Renal cortex interstitium (tissue), 11 donors: ENCODE results near the gene TTLL7. TPM values are rescaled to one million over a fixed set of nuclear protein-coding genes. Genes with fewer than 3 reads are reported as not detected.

Source experiments
- DNase-seq, 11 donors: peaks; one replicate each; pipeline ENCODE4 v3.0.0-alpha.2; 2013; ENCODE audit warnings: low read depth in 9 of 11, low spot score in 4 of 11; ENCODE audit errors: extremely low read depth in 1 of 11
- polyA plus RNA-seq, 3 donors: library from polyadenylated mRNA; unstranded; fragments of 120-200 nt; gene quantifications; one replicate each; pipeline ENCODE4 v1.2.1, GENCODE V29; 2013; ENCODE audit not compliant: insufficient read length in 3 of 3

Gene TTLL7
- polyA plus RNA-seq, 3 donors: 3.1 to 6.3 (median 4.3) TPM

DNA sequence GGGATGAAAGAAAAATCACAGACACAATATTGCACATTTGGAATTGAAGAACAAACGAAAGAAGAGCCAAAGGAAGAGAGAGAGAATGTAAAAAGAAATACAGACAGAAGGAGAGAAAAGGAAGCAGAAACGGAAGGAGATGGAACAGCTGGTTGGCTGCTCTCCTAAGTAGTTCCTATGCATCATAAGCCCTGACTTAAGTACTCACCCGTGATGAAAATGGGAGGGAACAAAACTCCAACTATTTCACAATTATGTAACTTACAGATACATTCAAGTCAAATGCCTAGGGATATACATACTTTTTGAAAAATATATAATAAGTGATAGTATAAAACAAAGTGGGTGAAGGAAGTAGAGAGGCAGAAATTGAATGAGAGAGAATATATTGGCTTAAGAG is 88.5 kb downstream of the TTLL7 start:
- no peak for DNase-seq

DNA sequence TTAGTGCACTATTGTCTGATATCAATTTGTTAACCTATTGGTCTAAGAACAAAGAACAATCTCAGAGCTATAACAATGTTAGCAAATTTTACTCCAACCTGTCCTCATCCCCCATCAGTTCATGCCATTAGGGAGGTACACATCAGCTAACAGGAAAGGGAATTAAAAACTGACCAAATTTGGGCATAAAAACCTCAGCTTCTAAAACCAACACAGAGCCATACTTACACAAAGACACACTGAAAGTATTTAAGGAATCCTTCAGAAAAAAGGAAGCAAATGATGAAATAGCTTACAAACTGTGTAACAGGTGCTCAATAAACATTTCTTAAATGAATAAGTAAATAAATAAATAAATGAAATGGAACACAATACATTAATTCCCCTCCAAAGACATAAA is 89.2 kb downstream of the TTLL7 start:
- DNase-seq: no peak

DNA sequence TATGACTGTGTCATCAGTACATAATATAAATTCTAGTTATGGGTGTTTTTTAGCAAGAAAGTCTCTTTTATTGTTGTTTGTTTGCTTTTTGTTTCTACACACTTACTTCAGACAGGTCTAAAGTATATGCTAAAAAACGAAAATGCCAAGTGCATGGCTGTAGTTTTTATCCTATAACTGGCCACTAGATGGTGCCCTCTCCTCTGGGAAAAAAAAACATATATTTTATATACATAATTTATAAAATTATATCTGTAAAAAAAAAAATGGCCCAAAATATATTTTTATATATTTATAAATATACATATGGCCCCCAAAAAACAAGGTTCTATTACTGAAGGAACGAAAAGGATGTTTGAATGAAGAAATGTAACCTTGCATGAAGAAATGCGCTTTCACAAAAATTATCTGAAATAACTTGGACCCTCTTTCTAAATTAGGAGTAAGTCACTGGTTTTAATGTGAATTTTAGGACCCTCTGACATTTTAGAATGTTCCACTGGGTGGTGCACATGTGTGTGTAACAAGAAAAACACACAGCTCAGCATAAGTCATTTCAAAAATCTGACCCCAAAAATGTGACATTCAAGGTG is 93.5 kb downstream of the TTLL7 start:
- peak in 3 of 11 donors; percentile 13 to 14 (median 13) for DNase-seq

DNA sequence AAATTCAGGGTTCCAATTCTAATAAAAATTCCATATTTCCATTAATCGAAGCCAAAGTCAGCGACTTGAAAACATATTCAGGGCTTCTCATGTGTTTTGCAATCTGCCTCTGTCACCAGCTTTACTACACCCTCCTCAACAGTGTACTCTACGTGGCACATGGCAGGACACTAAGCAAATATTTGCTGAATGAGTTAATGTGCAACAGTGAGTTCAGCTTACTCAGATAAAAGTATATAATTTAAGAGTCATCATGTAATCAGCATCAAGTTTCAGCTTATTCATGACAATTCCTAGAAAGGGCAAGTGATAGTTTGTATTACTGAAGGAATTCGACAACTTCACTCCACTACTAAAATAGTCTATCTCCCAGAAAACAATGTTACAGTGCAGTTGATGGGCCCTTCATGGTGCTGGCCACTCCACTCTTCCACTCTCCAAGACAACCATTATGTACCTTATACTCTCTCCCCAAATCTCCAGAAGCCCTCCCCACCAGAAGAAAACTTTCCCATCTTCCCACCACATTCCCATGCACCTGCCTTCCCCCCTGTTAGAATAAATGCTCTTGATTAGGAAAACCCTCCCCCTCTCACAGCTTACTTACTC is 97.3 kb downstream of the TTLL7 start:
- no peak for DNase-seq

DNA sequence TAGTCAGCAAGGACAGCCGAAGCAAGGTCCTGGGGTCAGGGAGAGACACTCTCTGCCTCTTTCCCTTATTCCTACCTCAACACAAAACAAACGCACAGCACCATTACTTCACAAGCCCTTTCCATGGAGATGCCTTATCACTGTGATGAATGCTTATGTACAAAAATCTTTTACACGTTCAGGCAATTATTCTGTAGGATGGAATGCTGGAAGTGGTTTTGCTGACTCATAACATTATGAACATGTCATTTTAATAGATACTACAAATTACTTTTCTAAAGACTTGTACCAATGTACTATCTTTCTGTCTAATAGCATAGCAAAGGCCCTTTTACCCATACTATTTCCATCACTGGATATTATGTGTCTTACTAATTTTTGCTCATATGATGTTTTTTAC is 98.4 kb downstream of the TTLL7 start:
- DNase-seq: no peak

DNA sequence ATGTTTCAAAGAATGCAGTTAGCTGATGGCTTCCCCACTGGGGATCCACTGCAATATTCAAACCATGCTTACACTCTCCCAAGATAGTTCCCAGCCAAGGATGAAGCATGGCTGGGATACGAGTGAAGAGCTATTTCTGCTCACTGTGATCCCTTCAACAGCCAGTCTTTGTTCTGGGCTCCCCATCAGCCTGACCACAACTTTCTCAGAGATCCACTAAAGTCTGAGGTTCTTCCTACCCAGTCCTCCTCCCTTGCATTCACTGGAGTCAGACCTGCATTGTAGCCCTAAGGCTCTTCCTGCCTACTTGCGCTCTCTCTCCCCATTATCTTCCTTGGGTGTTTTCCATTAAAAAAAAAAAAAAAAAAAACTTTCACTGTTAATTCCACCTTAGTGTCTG is 101.4 kb downstream of the TTLL7 start:
- DNase-seq: no peak

DNA sequence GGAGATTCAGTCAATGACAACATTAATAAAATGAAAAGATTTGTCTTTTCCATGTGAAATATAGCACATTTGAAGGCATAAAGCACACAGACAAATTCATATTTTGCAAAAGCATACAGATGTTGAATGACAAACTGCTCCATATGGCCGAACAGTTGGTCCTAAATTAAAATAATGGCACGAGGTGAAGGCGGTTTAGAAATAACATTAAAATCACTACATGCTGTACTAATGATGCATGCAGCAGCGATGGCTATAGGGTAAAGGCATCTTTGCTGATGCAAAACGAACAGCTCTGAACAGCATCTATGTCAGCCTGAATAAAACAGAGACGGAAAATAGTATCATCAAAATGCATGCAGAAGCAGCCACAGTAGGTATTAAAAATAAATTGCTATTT is 102.6 kb downstream of the TTLL7 start:
- no peak for DNase-seq

DNA sequence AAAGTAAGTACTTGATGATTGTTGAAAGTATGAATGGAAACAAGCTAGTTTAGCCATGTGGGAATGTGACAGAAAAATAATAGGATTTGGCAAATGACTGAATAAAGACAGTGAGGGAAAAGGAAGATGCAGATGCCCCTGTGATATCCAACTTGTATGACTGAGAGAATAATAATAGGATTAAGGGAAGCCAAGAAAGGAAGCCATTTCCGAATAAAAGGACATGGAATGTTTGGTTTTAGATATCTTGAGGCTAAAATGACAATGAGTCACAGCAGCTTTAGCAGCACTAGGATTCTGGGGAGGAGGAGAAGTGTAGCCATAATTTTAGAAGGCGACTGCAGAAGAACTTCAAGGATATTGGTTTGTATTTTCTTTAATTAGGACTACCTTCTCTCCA is 109.2 kb downstream of the TTLL7 start:
- DNase-seq: no peak

DNA sequence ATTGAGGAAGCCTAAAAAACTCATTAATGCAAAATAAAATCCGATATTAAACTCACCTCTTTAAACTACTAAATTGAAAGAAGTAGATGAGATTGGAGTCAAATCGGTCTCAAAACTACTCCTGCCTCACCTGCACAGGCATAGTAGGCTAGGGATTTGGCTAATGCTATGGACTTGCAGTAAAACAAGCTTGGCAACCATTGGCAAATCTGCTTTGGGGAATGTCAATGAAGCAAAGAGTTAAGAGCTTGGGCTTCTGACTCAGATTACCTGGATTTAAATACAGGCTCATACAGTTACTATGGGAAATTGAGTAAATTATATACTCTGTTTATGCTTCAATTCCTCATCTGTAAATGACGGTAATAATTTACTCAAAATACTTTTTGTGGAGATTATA is 111.4 kb downstream of the TTLL7 start:
- no peak for DNase-seq

DNA sequence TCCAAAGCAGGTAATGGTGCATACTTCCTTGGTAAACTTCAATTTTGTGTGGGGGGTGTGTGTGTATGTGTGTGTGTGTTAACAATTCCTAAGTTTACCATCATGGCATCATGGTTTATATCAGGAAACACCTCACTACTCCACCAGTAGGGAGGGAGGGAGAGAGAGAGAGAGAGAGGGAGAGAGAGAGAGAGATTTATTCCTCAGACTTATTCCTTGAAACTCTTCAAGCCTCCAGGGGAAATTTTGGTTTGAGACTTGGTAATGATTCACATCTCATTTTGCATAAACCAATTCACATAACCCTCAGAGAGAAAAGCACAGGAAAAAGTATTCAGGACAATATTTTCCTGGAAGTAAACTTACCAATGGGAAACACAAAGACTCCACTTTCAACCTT is 115.0 kb downstream of the TTLL7 start:
- no peak for DNase-seq

DNA sequence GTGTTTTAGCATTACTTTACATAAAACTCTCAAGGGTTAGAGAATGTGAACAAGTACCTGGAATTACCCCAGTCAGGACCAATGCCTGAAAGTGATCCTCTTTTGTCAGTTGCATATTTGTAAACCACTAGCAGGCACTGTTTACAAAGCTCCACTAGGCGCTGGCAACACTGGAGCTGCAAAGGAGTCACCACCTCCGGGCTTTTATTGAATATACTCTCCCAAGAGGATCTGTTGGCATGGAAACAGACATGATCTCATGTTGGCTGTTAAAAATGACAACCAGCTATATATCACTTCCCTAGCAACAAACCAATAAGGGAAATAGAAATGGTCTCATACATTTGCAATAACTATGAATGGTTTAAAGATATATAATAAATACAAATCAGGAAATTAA is 116.0 kb downstream of the TTLL7 start:
- DNase-seq: no peak

DNA sequence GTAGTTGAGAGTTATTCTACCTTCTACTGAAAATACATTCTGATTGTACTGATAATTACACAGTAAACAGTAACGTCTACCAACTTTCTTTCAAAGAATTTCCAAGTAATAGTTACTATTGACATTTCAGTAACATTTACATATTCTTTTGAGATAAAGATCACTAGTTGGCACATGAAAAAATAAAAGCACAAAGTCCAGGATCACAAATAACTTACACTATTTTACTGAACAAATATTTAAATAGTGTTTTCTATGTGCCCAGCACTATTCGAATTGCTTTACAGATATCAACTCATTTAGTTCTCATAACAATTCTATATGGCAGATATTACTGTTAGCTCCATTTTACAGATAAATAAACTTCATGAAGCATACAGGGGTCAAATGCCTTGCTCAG is 126.4 kb downstream of the TTLL7 start:
- no peak for DNase-seq

DNA sequence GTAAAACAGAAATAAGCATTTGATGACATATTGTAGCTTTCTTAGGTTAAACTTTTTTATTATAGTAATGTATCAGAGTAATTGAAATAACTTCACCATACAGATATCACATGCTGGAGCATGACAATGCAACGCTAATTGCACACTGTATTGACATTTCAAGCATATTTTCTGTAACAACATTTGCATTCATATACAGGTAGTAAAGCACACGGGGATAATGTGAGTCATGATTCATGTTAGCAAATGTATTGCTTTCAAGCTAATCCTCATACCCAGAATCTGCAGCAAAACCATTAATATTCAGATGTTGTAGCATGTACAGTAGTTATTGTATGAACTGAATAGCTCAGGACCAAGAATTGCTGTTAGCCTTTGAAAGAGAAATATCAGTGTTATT is 133.9 kb downstream of the TTLL7 start:
- no peak for DNase-seq

DNA sequence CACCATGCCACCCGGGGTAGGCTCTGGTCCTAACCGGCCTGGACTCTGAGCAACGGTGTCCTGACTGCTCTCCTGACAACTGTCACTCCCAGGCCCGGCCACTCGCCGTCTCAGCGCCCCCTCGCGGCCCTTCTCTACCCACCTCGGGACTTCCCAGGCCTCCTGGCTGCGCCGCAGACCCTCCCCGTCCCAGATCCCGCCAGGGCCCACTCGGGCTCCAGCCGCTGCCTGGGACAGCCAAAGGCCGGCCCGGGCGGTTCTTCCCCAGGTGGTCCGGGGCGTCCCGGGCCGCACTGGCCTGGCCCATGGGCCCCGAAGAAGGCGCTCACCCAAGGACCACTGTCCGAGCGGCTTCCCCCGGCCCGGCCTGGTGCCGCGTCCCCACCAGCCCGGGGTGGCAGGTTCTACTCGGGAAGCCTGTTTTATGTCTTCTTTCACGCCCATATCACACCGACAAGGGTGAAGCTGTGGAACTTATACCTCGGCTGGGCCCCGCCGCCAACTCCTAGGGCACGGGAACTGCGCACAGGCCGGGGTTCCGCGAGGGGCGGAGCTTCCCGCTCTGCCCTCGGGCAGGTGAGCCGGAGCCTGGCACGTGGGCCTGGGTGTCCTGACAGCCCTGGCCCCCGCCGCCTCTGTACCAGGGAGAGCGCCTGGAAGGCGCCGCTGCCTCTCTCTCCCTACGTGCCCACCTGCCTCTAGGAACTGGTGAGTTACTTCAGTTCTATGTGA is 138.3 kb downstream of the TTLL7 start:
- DNase-seq: peak in 10 of 11 donors; percentile 33 to 68 (median 54)

DNA sequence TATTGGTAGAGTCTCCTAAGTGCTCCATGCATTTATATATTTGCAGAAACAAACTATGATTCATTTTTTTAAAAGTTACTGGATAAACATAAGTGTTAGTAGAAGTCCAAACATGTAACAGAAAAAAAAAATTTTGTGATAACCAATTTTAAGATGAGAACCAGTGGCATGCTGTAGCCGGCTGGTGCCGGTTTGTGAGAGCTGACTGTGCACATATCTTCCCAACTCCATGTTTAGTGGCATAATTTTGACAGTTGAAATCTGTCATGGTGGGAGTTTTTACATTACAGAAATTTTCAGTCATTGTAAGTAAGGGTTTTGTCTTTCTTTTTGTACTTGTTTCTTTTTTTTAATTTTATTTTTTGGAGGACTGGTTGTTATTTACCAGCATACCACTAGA is 141.2 kb downstream of the TTLL7 start:
- no peak for DNase-seq

DNA sequence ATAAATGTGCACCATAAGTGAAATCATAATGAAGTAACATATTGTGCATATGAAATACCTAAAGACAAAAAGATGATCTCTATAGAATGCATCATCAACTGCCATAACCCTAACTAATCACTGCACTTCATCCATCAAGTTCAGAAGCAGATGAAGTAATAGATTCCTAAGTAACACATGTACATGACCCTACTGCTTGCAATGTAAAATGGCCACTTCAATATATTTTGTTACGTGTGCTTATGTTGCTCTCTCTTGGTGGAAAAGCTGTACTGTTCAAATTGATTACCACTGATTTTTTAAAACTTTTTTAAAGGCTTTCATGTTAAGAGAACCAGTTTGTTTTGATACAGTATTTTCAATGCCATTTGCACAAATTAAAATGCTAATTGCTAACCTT is 141.8 kb downstream of the TTLL7 start:
- DNase-seq: peak in 8 of 11 donors; percentile 15 to 38 (median 30)

DNA sequence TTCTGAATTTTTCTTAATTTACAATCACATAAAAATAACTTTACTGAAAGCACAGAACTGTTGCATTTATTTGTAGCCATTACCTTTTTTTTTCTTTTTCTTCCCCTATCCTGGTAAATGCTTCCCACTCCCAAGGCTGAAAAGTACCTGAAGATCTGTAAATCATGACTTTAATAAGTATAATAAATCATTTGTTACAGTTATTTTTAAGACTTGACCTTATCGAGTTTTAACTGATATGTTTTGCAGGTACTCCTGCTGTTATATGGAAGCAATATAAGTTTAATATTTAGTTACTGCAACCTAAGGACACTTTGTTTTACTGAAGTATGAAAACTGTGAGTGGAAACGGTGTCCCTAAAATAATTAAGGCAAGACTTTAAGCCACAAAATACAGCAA is 142.6 kb downstream of the TTLL7 start:
- no peak for DNase-seq

DNA sequence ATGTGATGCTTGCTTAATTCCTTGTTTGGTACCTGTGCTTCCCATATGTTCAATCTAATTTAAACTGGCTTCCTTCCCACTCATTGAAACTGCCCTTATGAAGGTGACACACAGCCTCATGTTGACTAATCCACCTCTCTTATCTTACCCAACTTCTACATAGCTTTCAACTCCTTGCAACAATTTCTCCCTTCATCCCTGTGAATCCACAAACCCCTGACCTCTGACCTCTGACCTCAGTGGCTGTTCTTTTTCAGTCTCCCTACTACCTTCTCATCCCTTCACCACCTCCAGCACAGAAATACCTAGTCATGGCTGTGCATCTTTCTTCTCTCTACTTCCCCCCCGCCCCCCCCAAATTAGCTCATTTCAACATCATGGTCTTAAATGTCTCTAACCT is 144.5 kb downstream of the TTLL7 start:
- DNase-seq: no peak

DNA sequence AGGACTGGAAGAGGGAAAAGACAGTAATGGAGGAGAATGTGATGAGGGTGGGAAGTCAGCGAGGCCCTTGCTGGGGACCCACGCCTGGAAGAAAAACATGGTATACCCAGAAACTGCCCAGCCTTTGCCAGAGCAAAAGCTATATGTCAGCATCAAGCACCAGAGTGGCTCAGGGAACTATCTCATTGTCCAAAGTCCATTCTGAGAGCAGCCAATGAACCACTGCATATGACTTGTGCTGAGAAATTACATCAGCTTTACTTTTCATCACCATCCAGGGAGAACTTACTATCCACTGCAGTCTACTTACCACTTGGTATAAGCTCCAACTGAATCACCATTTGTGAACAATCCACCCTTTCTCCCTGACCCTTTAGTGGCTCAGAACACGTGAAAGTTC is 148.1 kb downstream of the TTLL7 start:
- DNase-seq: no peak

DNA sequence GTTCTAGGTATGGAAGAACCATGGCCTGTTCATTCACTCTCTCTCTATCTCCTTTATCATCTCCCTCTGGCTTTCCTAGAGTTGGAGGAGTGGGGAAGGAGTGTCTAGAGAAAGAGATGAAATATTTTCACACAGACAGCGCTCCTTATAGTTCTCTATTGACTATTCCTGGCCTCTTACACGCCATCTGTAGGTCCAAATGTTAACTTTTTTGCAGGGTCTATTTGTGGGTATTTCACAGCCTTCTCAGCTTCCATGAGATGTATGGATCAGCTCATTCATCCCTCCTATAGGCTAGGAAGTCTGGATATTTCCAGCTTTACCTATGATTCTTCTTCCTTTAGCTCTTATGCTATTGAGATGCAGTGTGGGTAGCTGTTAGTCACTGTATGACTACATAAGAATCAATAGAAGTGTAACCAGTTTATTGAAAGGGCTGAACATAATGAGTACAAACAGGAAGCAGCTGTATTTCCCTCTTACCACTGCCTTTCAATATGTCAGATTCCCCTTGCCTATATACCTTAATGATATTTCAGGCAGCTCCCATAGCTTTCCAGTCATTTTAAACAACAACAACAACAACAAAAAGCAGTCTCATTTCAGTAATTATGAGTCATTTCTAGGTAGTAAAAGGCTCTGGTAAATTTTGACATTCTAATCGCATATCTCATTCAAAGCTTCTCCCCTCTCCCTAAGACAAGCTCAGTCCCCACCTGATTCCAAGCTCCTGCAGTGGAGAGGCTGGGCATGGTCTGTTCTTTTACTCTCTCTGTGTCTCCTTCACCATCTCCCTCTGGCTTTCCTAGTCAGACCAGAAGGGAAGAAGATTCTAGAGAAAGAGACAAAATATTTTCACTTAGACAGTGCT is 149.5 kb downstream of the TTLL7 start:
- DNase-seq: no peak
